GM12878 (cell line): ENCODE data around the gene AHNAK.

Experiments
- BCL3 ChIP-seq: IDR thresholded peaks from 2 replicates; pipeline ENCODE4 v1.6.1; 2011; ENCODE audit warnings: borderline replicate concordance, low read depth, mild to moderate bottlenecking, moderate library complexity, low read length; ENCODE audit not compliant: insufficient read depth, poor library complexity, severe bottlenecking
- DPF2 ChIP-seq: fragments of 450-650 bp; IDR thresholded peaks from 2 replicates; pipeline ENCODE4 v1.6.1; 2017; ENCODE audit warnings: mild to moderate bottlenecking
- IKZF2 ChIP-seq, 2 experiments: fragments of 450-650 bp; IDR thresholded peaks; 2 replicates each; pipeline ENCODE4 v1.6.1; 2017; ENCODE audit warnings: mild to moderate bottlenecking in 2 of 2, moderate library complexity in 2 of 2
- KAT2A ChIP-seq: conservative IDR thresholded peaks from 2 replicates; pipeline ENCODE4 v1.6.1; 2011; ENCODE audit warnings: low read depth, low read length; ENCODE audit not compliant: control insufficient read depth
- PAX5 ChIP-seq: IDR thresholded peaks from 2 replicates; pipeline ENCODE4 v1.6.1; 2011; ENCODE audit warnings: low read depth, low read length, borderline replicate concordance
- RAD21 ChIP-seq: IDR thresholded peaks from 2 replicates; pipeline ENCODE4 v1.6.1; 2011; ENCODE audit warnings: mild to moderate bottlenecking, low read depth, low read length, moderate library complexity; ENCODE audit not compliant: insufficient read depth
- REST ChIP-seq: IDR thresholded peaks from 2 replicates; pipeline ENCODE4 v1.6.1; 2012; ENCODE audit warnings: mild to moderate bottlenecking, low read depth, low read length
- RFX5 ChIP-seq: IDR thresholded peaks from 2 replicates; pipeline ENCODE4 v1.6.1; 2011; ENCODE audit warnings: low read depth, low read length, improper control_type of control experiment
- ZNF274 ChIP-seq: IDR thresholded peaks from one replicate; pipeline ENCODE4 v1.8.0; 2011; ENCODE audit not compliant: insufficient read length, insufficient read depth
- TF ChIP-seq, protein P1 (sequence below): IDR thresholded peaks from 2 replicates; pipeline ENCODE4 v1.6.1; 2012; ENCODE audit warnings: low read length, inconsistent platforms
- TF ChIP-seq, protein P2 (sequence below), 3 experiments: IDR thresholded peaks in 2 of 3; conservative IDR thresholded peaks in 1 of 3; 2 replicates each; pipeline ENCODE4 v1.5.1; 2011; ENCODE audit warnings: low read depth in 3 of 3, low read length in 3 of 3, mild to moderate bottlenecking in 3 of 3, control low read depth in 2 of 3, moderate library complexity in 2 of 3, inconsistent platforms in 1 of 3, mixed read lengths in 1 of 3; ENCODE audit not compliant: control insufficient read depth in 2 of 3, insufficient read depth in 1 of 3; ENCODE audit errors: extremely low read depth in 1 of 3

DNA sequence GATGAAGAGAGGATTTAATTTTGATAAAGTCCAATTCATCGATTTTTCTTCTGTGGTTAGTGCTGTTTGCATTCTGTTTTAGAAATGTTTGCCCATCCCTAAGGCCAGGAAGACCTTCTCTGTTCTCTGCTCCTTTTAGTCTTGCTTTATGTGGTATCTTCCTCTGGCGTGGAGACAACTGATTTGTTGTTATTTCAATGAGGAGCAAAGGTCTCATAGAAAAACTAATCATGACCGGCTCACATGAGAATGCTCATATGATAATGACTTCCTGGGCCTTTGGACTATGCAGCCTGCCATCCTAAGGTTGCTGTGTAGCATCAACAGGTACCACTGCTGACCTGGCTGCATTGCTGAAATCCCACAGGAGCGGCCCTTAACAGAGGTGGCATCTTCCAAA lies 108.0 kb downstream of the AHNAK start:
- TF ChIP-seq, protein P1, sequence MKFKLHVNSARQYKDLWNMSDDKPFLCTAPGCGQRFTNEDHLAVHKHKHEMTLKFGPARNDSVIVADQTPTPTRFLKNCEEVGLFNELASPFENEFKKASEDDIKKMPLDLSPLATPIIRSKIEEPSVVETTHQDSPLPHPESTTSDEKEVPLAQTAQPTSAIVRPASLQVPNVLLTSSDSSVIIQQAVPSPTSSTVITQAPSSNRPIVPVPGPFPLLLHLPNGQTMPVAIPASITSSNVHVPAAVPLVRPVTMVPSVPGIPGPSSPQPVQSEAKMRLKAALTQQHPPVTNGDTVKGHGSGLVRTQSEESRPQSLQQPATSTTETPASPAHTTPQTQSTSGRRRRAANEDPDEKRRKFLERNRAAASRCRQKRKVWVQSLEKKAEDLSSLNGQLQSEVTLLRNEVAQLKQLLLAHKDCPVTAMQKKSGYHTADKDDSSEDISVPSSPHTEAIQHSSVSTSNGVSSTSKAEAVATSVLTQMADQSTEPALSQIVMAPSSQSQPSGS = no peak
- TF ChIP-seq DPF2 (no peak), ZNF274 (no peak), KAT2A (no peak), RFX5 (no peak), IKZF2 (IDR thresholded peaks at IDR 0.05) (no peak), PAX5 (no peak), REST (no peak), BCL3 (no peak), RAD21 (no peak)
- TF ChIP-seq, protein P2, sequence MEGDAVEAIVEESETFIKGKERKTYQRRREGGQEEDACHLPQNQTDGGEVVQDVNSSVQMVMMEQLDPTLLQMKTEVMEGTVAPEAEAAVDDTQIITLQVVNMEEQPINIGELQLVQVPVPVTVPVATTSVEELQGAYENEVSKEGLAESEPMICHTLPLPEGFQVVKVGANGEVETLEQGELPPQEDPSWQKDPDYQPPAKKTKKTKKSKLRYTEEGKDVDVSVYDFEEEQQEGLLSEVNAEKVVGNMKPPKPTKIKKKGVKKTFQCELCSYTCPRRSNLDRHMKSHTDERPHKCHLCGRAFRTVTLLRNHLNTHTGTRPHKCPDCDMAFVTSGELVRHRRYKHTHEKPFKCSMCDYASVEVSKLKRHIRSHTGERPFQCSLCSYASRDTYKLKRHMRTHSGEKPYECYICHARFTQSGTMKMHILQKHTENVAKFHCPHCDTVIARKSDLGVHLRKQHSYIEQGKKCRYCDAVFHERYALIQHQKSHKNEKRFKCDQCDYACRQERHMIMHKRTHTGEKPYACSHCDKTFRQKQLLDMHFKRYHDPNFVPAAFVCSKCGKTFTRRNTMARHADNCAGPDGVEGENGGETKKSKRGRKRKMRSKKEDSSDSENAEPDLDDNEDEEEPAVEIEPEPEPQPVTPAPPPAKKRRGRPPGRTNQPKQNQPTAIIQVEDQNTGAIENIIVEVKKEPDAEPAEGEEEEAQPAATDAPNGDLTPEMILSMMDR (IDR thresholded peaks at IDR 0.05 in 2 of 3, conservative IDR thresholded peaks at IDR 0.05 in 1 of 3; ENCODE audit: control insufficient read depth in 2 of 3, extremely low read depth in 1 of 3, insufficient read depth in 1 of 3, low read depth in 3 of 3, low read length in 3 of 3) = no peak
